Left hindlimb (tissue), 1 donor: ENCODE results near the gene ST3GAL3.
"Not testable (repeated sequence)": the region's sequence is repeated elsewhere in the genome, so short reads cannot be mapped to it uniquely, and the experiment has no call there.

Experiments
- DNase-seq: peaks from one replicate; pipeline ENCODE4 v3.0.0-alpha.2; 2018

ST3GAL3 gene

GRCh38 chr1:43760745-43761317, 53.5 kb downstream of the ST3GAL3 start:
- DNase-seq: no peak

DNA sequence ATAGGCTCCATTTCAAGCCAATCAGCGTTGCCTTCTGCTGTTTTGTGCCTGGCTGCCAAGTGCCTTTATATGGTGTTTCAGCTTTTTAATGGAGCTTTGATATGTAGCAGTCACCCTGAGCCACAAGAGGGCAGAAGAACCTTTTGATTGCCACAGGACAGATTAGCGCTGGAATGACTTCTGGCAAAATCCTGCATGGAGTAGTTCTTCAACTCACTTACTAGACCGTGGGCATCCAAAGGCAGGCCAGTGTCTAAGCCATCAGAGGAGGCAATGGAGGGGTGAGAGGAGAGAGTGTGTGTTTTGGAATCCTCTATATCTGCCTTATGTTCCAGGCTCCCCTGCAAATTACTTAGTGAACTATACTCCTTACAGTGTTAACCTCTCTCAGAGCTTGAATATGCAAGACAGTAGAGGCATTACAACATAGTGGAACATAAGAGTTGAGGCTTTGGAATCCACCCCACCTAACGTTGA, 56.2 kb downstream of the ST3GAL3 start:
- peak; percentile 79 for DNase-seq

- DNase-seq: no peak
Measured at GRCh38 chr1:43764581-43764980, 57.2 kb downstream of the ST3GAL3 start.

- DNase-seq: no peak
Measured at GRCh38 chr1:43766086-43766784, 58.9 kb downstream of the ST3GAL3 start.

DNA sequence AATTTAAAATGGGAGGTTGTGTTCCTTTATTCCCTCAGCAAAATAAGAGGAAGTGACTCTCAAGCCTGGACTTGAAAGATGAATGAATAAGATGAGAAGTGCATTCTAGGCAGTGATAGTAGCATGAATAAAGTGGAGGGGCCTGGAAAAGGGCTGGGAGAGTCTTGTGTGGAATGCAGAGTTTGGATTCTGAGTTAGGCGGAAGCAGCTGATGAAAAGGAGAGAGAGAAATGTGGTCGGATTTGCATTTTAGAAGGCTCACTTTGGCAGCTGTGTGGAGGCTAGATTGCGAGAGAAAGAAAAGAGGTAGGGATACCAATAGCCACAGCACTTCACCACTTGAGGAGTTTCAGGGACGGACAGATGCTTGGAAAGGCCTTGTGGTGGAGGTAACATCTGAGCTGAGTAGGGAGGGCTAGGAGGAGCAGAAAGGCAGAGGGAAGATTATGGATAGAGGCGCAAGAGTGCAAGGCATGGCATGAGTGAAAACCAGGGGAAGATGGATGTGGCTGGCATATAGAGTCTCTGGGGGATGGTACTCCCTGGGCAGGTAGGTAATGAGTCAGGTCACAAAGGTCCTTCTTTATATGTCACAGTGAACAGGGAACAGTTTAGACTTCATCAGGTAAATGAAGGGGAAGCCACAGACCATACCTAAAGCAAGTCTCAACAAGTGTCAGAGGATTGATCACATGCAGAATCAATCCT, 59.6 kb downstream of the ST3GAL3 start:
- DNase-seq: no peak

DNA sequence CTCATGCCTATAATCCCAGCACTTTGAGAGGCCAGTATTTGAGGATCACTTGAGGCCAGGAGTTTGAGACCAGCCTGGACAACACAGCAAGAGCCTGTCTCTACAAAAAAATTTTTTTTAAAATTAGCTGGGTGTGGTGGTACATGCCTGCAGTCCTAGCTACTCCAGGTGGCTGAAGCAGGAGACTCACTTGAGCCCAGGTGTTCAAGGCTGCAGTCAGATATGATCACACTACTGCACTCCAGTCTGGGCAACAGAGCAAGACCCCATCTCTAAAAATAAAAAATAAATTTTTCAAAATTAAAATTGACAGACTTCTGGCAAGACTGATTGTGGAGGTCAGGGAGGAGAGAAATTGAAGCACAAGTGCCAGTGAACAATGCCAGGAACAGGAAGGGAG, 60.8 kb downstream of the ST3GAL3 start:
- no peak for DNase-seq

DNA sequence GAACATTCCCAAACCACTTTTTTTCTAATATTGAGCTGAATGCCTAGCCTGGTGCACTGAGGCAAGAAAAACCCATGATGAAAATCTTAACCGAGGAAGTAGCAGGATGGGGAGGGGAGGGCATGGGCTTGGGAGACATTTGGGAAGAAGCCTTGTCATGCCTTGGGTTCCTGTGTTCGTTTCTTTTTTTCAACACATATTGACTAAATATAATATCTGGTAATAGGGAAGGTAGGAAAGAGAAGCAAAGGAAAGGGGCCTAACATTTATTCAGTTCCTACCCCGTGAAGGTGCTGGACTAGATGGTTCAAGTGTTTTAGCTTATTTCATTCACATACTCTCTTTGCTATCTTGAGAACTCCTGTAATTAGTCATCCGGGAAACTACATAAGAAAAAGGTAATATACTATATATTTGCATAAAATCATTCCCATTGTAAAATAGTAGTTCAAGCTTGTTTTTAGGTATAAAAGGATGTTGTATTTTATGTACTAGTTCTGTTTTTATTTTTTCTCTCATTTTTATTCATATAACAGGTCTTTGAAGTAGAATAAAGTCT, 62.1 kb downstream of the ST3GAL3 start:
- no peak for DNase-seq

GRCh38 chr1:43770111-43770510, 62.8 kb downstream of the ST3GAL3 start:
- DNase-seq: no peak

DNA sequence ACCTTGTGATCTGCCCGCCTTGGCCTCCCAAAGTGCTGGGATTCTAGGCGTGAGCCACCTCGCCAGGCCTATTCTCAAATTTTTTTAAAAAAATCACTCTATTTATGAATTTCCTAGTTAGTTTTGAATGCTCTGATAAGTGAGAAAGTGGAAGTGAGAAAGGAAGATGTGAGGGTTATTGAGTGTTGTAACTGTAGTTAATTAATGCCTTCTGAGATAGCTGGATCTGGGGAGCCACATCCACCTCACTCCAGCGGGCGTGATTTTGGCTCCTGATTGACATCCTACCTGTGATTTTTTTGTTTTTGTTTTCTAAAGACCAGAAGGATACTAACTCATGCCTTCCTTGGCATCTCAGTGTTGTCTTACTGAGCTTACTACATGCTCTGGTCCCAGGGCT, 65.6 kb downstream of the ST3GAL3 start:
- no peak for DNase-seq

GRCh38 chr1:43773821-43774220, 66.5 kb downstream of the ST3GAL3 start:
- no peak for DNase-seq

GRCh38 chr1:43774359-43774758, 67.0 kb downstream of the ST3GAL3 start:
- no peak for DNase-seq

DNA sequence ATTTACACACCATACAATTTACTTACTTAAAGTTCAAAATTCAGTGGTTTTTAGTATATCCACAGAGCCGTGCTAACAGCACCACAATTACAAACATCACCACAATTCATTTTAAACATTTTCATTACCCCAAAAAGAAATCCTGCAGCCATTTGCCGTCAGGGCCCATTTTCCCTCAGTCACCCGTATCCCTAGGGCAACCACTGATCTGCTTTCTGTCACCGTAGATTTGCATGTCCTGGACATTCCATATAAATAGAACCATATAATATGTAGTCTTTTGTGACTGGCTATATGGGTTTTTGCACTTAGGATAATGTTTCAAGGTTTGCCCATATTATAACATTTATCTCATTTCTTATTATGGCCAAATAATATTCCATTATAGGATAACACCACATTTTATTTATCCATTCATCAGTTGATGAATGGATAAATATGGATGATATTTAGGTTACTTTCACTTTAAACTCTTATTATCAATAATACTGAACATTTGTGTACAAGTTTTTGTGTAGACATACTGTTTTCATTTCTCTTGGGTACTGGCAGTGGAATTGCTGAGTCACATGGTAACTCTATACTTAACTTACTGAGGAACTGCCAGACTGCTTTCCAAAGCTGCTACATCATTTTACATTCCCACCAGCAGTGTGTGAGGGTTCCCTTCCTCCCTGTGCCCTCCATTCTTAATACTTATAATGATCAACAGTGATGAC, 68.9 kb downstream of the ST3GAL3 start:
- DNase-seq: no peak

GRCh38 chr1:43777916-43778315, 70.6 kb downstream of the ST3GAL3 start:
- DNase-seq: not testable (repeated sequence)

DNA sequence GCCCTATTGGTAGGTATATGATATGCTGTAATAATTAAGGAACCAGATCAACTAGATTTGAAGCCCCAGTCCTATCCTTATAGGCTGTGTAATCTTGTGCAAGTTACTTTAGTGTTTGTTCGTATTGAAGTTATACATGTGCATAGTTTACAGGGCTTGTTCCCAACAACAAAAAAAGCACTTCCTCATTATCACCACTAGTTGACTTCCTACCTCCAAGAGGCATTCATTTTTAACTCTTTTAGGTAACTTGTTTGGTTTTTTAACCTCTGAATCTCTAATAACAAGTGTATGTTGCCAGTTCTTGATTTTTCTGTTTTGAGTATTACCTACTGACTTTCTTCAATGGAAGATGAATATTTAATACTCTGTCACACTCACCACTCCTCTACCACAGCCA, 71.9 kb downstream of the ST3GAL3 start:
- no peak for DNase-seq

GRCh38 chr1:43779805-43780403, 72.6 kb downstream of the ST3GAL3 start:
- no peak for DNase-seq

GRCh38 chr1:43781574-43781973, 74.2 kb downstream of the ST3GAL3 start:
- no peak for DNase-seq

GRCh38 chr1:43783096-43783670, 75.8 kb downstream of the ST3GAL3 start:
- DNase-seq: no peak

- no peak for DNase-seq
Measured at GRCh38 chr1:43783671-43784205, 76.4 kb downstream of the ST3GAL3 start.

DNA sequence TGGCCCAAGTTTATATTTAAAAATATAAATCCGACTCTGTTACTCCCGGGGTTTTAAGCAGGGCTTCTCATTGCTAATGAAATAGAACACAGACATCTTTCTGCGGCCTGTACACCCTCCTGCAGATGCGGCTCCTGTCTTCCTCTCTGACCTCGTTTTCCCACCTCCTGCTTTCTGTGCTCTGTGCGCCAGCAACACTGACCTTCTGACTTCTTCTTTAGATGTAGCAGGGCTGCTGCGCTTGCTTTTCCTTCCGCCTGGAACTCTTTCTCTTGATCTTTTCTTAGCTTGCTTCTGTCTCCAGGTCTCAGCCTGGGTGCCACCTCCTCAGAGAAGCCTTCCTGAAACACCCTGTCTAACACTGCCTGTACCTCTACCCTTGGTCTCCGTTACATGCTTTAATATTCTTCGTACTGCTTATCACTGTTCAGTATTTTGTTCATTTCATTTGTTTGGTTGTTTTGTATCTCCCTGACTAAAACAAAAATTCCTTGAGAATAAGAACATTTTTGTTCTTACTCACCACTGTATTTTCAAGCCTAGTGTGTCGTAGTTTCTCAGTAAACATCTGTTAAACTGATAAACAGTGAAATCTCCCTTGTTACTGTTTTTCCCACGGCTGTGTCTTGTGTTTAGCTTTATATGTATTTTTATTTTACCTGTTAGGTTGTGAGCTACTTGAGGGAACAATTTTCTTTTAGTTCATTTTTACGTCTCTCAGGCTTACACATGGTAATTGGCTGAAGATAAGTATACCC, 79.0 kb downstream of the ST3GAL3 start:
- no peak for DNase-seq

DNA sequence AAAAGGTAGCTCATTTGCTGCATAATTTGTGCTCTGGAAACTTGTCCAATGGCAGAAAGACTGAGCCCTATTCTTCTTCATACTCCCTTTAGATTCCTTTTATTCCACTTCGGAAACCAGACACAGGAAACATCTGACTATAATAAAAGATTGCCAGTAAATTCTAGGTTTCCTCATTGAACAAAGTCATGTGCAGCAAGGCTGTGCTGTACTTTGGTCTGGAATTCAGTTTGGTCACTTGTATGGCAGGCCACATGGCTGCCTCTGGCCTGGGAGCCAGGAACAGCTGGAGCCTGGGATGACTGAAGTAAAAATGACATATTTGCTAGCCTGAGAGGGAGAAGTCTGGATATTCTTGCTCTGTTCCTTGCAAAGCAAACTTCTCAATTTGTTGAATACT, 79.6 kb downstream of the ST3GAL3 start:
- no peak for DNase-seq
